GM23248 (cell line): ENCODE measurements around the gene FCRL2.

Experiments
- EZH2 ChIP-seq: fragments of 200-600 bp; sonication (generic); IDR thresholded peaks from 2 replicates; pipeline ENCODE4 v1.6.1; 2018; ENCODE audit warnings: antibody characterized with exemption, mild to moderate bottlenecking; ENCODE audit not compliant: insufficient read depth, poor library complexity, severe bottlenecking
- EZH2phosphoT487 ChIP-seq: fragments of 200-600 bp; sonication (generic); IDR thresholded peaks from 2 replicates; pipeline ENCODE4 v1.6.1; 2018; ENCODE audit warnings: antibody characterized with exemption, moderate library complexity, mild to moderate bottlenecking, low read depth; ENCODE audit not compliant: insufficient read depth

DNA sequence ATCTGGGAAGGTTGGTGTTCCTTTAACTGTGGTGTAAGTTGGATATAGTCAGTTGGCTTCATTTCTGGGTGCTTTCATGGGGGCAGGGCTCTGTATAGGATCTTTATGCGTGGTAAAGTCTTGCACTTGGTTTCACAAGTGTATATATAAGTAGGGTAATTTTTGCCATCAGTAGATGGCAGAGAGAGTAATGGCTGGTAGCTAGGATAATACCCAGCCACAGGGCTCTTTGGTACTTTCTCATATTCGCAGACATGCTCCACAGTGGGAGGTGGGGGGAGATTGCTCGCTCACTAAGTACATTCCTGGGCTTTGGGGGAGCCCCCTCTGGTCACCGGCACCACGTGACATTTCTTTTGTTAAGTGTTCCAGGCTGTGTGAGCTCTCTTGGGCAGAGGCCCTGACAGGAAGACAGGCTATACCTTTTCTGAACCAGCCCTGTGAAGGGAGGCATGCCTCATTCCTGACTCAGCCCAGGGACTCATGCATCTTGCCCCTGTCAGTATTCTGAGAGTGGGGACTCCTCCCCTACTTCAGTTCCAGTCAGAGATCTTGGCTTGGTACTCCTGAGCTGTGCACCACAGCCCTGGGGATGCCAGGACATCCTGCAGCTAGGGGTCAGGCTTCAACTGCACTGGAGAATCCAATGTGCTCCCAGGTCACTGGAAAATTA is 37.6 kb downstream of the FCRL2 start:
- TF ChIP-seq EZH2phosphoT487, result no peak
- TF ChIP-seq EZH2, result no peak
